NCI-H2029 treated with DMSO at 0.1 percent for 48 hours (cell line): Measurements from ENCODE around the gene IRS2.
"Not testable (repeated sequence)": the region's sequence is repeated elsewhere in the genome, so short reads cannot be mapped to it uniquely, and the experiment has no call there.

ENCODE experiments used
- DNase-seq: peaks from one replicate; lab custom pipeline; 2025; lab: John Stamatoyannopoulos, UW

IRS2 gene

DNA sequence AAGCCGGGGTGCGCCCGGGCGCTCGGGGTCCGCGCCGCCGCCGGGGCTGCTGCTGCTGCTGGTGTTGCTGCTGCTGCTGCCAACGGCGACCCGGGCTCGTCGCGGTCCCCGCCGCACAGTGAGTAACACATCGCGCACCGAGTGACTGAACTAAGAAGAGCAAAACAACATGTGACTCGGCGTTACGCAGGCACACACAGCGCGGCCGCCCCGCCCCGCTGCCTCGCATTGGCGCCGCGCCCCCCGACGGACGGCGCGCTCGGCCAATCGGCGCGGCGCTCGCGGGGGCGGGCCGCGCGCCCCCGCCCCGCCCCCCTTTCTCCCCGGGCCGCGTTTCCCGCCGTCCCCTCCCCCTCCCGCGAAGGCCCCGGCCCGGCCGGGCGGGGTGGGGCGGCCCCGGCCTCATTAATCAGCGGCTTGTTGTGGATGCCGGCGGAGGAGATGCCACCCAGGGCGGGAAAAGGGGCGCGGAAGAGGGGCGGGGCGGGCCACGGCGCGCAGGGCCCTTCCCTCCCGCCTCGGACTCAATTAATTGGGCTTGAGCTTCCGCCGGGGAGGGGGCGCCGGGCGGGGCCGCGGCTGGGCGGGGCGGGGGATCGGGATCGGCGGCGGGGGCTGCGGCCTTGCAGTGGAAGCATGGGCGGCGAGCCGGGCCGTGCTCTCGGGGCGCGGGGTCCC lies at the start of gene IRS2:
IRS2 (minus strand) TSS at position 127 of the 678 bp plus-strand sequence. CDS start 530 bp downstream, outside the sequence.
- DNase-seq = peak; percentile 90

DNA sequence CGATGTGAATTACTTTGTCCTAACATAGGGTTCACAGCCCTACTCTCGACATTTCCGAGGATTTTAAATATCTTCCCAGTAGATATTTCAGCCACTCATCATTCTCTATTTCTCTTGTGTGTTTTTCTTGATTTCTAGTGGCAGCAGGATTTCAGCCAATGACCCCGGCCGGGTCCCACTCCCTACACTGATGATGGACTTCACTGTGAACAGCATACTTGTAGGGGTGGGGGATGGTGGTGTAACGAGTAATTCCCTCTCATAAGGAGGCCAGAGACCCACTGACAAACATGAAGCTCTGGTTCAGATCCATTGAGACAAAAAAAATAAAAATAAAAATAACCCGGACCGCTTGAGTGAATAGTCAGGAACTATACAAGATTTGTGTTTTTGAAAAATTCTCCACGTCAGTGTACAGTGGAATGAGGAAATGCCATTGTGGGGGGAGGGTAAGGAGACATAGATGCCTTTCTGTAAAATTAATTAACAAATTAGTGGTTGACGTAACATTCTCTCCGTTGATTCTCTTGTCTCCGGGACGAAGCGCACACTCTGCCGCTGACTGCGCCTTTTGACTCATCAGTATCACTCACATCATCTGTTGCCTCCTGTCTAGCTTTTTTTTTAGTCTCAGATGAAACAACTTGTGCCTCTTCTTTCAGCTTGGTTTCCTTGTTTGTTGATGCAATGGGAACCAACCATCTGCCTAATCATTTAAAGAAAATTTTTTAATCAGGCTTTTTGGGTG lies 48.8 kb upstream of the IRS2 start:
- no peak for DNase-seq

GRCh38 chr13:109833940-109834339 lies 47.6 kb upstream of the IRS2 start:
- DNase-seq = no peak

DNA sequence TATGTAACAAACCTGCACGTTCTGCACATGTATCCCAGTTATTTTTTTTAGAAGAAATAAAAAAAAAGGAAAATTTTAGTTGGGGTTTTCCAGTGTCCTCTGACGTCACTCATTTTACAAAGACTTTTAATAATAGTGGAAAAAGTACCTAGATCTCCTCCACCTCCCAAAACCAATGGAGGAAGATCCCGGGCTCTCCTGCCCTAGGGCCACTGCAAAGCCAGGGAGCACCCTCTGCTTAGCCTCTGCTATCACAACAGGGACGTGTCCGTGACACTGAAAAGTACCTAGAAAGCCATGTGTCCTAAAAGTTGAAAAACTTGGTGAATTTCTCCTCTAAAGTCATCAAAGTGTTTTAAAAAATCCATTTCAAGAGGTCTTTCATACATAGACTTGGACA lies 46.7 kb upstream of the IRS2 start:
- no peak for DNase-seq

DNA sequence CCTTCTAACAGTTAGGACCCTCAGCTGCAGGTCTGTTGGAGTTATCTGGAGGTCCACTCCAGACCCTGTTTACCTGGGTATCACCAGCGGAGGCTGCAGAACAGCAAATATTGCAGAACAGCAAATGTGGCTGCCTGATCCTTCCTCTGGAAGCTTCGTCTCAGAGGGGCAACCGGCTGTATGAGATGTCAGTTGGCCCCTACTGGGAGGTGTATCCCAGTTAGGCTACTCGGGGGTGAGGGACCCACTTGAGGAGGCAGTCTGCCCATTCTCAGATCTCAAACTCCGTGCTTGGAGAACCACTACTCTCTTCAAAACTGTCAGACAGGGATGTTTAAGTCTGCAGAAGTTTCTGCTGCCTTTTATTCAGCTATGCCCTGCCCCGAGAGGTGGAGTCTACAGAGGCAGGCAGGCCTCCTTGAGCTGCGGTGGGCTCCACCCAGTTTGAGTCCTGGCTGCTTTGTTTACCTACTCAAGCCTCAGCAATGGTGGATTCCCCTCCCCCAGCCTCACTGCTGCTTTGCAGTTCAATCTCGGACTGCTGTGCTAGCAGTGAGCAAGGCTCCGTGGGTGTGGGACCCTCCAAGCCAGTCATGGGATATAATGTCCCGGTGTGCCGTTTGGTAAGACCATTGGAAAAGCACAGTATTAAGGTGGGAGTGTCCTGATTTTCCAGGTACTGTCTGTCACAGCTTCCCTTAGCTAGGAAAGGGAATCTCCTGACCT lies 42.4 kb upstream of the IRS2 start:
- DNase-seq = not testable (repeated sequence)

DNA sequence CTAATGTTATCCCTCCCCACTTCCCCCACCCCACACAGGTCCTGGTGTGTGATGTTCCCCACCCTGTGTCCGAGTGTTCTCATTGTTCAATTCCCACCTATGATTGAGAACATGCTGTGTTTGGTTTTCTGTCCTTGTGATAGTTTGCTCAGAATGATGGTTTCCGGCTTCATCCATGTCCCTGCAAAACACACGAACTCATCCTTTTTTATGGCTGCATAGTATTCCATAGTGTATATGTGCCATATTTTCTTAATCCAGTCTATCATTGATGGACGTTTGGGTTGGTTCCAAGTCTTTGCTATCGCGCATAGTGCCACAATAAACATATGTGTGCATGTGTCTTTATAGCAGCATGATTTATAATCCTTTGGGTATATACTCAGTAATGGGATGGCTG lies 36.8 kb upstream of the IRS2 start:
- not testable (repeated sequence) for DNase-seq

- DNase-seq = peak; percentile 27
Observed at GRCh38 chr13:109821103-109821502, 34.7 kb upstream of the IRS2 start.

GRCh38 chr13:109819874-109820273 lies 33.5 kb upstream of the IRS2 start:
- DNase-seq = peak; percentile 67

- DNase-seq = no peak
Observed at GRCh38 chr13:109818886-109819285, 32.5 kb upstream of the IRS2 start.

DNA sequence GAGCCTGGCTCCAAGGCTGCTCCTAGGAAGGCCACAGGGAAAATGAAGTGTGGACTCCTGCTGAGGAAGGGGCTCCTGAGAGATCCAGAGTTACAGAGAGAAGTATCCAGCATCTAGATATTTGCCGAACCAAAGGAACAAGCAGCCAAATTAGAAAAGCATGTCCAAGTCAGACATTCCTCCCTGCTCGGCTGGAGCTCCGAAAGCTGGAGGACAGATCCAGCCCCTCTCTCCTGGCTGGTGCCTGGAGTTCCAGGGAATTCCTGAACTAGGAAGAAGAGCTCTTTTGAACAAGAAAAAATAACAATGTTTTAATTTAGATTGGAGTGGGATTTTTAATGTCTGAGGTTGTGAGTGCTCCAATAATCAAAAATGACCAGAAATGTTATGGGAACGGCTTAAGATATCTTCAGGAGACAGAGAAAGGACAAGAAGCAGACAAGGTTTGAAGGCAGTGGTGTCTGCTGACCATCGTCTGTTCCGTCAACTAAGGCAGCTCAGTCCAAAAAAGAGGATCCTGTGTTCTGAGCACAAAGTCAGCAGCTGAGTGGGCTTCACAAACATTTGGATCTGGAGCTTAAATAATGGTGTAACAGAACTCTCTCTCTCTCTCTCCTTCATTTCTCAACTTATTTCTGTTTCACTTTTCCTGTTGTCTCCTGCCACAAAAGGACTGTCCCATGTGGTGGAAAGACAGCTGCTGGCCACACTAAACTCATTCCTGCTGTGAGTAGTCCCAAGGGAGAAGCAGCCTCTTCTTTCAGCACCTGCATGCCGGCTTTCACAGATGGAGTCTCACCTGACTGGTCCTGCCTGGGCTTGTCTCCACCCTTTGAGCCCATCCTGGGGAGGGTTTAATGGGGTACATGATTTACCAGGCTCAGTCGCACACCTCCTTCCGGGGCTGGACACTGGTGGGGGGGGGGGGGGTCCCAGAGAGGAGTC lies 31.5 kb upstream of the IRS2 start:
- DNase-seq = no peak

DNA sequence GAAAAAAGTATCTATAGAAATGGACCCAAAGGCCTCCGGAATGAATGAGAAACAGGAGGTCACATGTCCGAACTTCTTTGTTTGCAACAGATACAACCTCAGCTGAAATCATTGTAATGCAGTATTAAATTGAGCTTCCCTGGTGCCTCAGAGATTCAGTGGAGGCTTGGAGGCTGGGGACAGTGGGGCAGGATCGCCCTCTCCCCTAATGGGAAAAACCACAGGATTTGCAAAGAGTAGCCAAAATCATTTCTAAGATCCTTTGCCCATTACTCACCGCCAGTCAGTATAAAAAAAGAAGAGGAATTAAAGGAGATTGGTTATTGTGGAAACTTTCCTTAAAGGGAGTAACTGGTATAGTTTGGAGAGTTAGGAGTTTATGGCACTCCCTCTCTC lies 30.4 kb upstream of the IRS2 start:
- no peak for DNase-seq

- DNase-seq = peak; percentile 8
Observed at GRCh38 chr13:109816112-109816807, 29.9 kb upstream of the IRS2 start.

- no peak for DNase-seq
Observed at GRCh38 chr13:109815651-109816050, 29.3 kb upstream of the IRS2 start.

DNA sequence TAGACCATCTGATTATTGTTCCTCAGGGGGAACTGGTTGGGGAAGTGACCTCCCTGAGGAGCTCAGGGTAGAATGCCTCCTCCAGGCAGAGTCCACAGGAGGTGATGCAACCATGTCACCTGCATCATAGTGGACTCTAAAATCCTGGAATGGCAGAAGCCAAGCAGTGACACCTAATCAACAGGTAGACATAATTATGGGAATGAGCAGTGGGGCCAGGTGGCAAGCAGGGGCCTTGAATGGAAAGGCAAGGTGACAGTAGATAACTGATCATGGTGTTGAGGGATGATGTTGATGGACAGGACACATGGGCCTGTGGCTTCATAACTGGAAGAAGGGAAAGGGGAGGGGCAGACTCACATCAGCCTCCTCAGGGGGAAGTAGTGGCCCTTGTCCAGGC lies 27.3 kb upstream of the IRS2 start:
- DNase-seq = no peak

- no peak for DNase-seq
Observed at GRCh38 chr13:109812382-109812781, 26.0 kb upstream of the IRS2 start.

GRCh38 chr13:109810761-109811510 lies 24.6 kb upstream of the IRS2 start:
- no peak for DNase-seq

GRCh38 chr13:109809216-109809932 lies 23.0 kb upstream of the IRS2 start:
- no peak for DNase-seq

- no peak for DNase-seq
Observed at GRCh38 chr13:109807345-109807744, 21.0 kb upstream of the IRS2 start.

DNA sequence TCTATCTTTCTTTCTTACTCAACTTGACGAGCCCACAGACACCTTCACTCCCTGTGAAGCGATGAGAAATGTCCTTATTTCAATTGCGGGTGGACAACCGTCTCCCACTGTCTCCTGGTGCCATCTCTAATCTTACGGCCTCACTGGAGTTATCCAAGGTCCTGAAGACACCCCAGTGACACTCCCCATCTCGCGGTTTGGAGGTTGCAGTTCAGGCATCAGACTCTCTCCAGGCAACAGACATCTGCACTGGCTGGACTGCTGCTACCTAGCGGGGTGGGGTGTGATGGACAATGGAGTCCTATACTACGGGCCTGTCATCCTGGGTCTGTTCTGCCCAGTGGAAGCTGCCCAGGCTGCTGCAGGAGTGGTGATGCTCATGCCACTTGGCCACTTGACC lies 18.3 kb upstream of the IRS2 start:
- no peak for DNase-seq

GRCh38 chr13:109803825-109804224 lies 17.4 kb upstream of the IRS2 start:
- DNase-seq = no peak
